Tibial artery (tissue), 4 donors: ENCODE measurements around the gene ANKRD35.
A peak's percentile ranks its signal among the peaks of the same experiment; 100 is the strongest.

ENCODE experiments used
- DNase-seq, 2 donors: peaks; one replicate each; pipeline ENCODE4 v3.0.0-alpha.2; 2019
- H3K27ac ChIP-seq, 2 donors: fragments of 200-600 bp; sonication (generic) in 1 of 2; 1 replicate in 1 of 2; 2 replicates in 1 of 2; pipeline ENCODE4 v1.5.1; 2018 to 2019; ENCODE audit warnings: mild to moderate bottlenecking in 1 of 2
- H3K27me3 ChIP-seq, 2 donors: fragments of 200-600 bp; sonication (generic) in 1 of 2; one replicate each; pipeline versions ENCODE4 v1.5.1 to v1.6.0; 2016 to 2019
- H3K36me3 ChIP-seq, 3 donors: fragments of 200-600 bp; sonication (generic) in 2 of 3; one replicate each; pipeline ENCODE4 v1.5.1; 2016 to 2019; ENCODE audit warnings: mild to moderate bottlenecking in 2 of 3
- H3K4me1 ChIP-seq, 4 donors: fragments of 200-600 bp; sonication (generic) in 2 of 4; 1 replicate in 3 of 4; 2 replicates in 1 of 4; pipeline ENCODE4 v1.5.1; 2016 to 2019
- H3K4me3 ChIP-seq, 2 donors: fragments of 200-600 bp; sonication (generic) in 1 of 2; 1 replicate in 1 of 2; 2 replicates in 1 of 2; pipeline ENCODE4 v1.5.1; 2018 to 2019; ENCODE audit warnings: mild to moderate bottlenecking in 2 of 2
- H3K9me3 ChIP-seq, 3 donors: fragments of 200-600 bp; sonication (generic) in 1 of 3; one replicate each; pipeline ENCODE4 v1.5.1; 2016 to 2019
- CTCF ChIP-seq, 2 experiments: fragments of 200-600 bp in 1 of 2; fragments of 450-650 bp in 1 of 2; IDR thresholded peaks; one replicate each; pipeline ENCODE4 v1.5.1; 2017 to 2019; ENCODE audit warnings: antibody characterized with exemption in 2 of 2, mild to moderate bottlenecking in 1 of 2, moderate library complexity in 1 of 2
- intact Hi-C: fragments of 100-400 bp; cut with DNase I; formaldehyde crosslinking; loops from one replicate; pipeline ENCODE4 v1.15.0; 2023; ENCODE audit warnings: low total_unique reads

The ANKRD35 gene

DNA sequence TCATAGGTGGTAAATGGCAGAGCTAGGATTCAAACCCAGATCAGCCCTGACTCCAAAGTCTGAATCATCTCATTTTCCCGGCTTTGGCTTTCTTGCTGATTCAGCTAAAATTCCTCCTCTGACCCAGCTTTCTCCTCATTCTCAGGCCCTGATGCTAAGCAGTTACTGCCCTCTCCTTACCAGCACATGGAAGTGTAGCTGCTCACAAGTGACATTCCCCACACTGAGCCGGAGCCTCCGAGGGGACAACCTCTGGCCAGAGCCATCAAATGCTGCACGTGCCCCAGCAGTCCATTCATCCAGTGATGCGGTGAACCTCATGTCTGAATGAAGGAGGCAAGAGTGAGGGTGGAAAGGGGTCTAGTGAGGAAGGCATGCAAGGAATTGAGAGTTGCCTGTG is 13.1 kb upstream of the ANKRD35 start:
- Histone ChIP-seq H3K36me3 (peaks cover 0 to 84% (median 53%) of the 10 kb centered on the region in 3 donors), H3K27ac (no peak overlapping the region), H3K27me3 (no peaks in the 10 kb centered on the region), H3K4me3 (no peak overlapping the region), H3K9me3 (no peaks in the 10 kb centered on the region), H3K4me1 (no peaks in the 10 kb centered on the region)
- intact Hi-C loops, result no loop called here
- no peak for DNase-seq
- TF ChIP-seq CTCF (IDR thresholded peaks at IDR 0.05), result no peak

DNA sequence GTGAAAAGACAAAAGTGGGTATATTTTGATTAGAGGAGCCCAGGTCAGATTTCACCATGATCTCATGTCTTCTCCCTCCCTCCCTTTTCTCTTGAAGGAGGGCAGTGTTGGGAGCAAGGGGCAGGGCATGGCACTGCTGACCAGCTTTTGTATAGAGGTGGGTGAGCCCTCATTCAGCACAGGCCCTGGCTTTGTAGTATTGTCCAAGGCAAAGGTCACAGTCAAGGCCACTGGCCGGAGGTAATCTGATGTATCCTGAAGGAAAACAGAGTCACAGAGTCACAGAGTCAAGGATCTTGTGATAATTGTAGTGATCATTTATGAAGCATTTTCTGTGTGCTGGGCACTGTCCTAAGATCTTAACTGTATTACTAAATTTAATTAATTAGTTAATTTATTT is 12.3 kb upstream of the ANKRD35 start:
- no peak overlapping the region for H3K4me3 ChIP-seq
- no peaks in the 10 kb centered on the region for H3K27me3 ChIP-seq
- H3K9me3 ChIP-seq, result no peaks in the 10 kb centered on the region
- H3K36me3 ChIP-seq, result peaks cover 0 to 76% (median 53%) of the 10 kb centered on the region in 3 donors
- intact Hi-C loops, result no loop called here
- H3K4me1 ChIP-seq, result peaks cover 0 to 5% (median 2%) of the 10 kb centered on the region in 4 donors
- no peak for TF ChIP-seq CTCF (IDR thresholded peaks at IDR 0.05)
- no peak overlapping the region for H3K27ac ChIP-seq
- DNase-seq, result no peak

DNA sequence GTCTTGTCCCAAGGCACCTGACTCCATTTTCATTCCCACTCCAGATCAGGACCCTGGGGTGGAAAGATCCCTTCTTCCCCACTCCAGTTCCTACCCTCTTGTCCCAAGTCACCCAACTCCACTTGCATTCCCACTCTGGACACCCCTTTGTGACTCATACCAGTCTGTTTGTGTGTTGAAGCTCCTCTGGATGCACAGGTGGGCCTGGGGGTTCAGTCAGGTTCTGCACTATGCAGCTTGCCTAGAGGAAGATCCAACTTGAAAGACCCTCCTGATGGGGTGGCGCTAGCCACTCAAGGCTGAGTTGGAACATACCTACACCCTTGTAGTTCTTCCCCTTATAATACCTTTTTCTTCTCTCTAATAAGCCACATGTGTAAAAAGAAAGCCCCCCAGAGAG is 9.8 kb upstream of the ANKRD35 start:
- peak in 1 of 2 donors; percentile 51 for DNase-seq
- intact Hi-C loops, result no loop called here
- peaks cover 0 to 28% (median 25%) of the 10 kb centered on the region in 4 donors for H3K4me1 ChIP-seq
- no peaks in the 10 kb centered on the region for H3K9me3 ChIP-seq
- no peak for TF ChIP-seq CTCF (IDR thresholded peaks at IDR 0.05)
- no peak overlapping the region for H3K27ac ChIP-seq
- H3K27me3 ChIP-seq, result no peaks in the 10 kb centered on the region
- peaks cover 0 to 51% (median 35%) of the 10 kb centered on the region in 3 donors for H3K36me3 ChIP-seq
- no peak overlapping the region for H3K4me3 ChIP-seq

GRCh38 chr1:145893306-145894055 is 7.8 kb upstream of the ANKRD35 start:
- Histone ChIP-seq H3K27ac (peak overlapping the region; percentile 92 to 93), H3K27me3 (no peaks in the 10 kb centered on the region), H3K4me3 (no peak overlapping the region), H3K36me3 (peaks cover 0 to 31% (median 20%) of the 10 kb centered on the region in 3 donors), H3K4me1 (peaks cover 0 to 37% (median 25%) of the 10 kb centered on the region in 4 donors), H3K9me3 (no peaks in the 10 kb centered on the region)
- DNase-seq, result peak in 1 of 2 donors; percentile 54
- no peak for TF ChIP-seq CTCF (IDR thresholded peaks at IDR 0.05)
- intact Hi-C loops, result no loop called here

GRCh38 chr1:145892486-145893087 is 6.9 kb upstream of the ANKRD35 start:
- TF ChIP-seq CTCF (IDR thresholded peaks at IDR 0.05), result no peak
- peak in 1 of 2 donors; percentile 65 for DNase-seq
- no peaks in the 10 kb centered on the region for H3K27me3 ChIP-seq
- H3K9me3 ChIP-seq, result no peaks in the 10 kb centered on the region
- intact Hi-C loops, result loop anchor here (1.0 kb wide), 1 partner anchor 18 kb away; the partner anchor contains the start of gene ITGA10
- H3K36me3 ChIP-seq, result peaks cover 0 to 22% (median 16%) of the 10 kb centered on the region in 3 donors
- H3K27ac ChIP-seq, result peak overlapping the region; percentile 92 to 93
- H3K4me3 ChIP-seq, result peak overlapping the region in 1 of 2 donors; percentile 19
- peaks cover 0 to 37% (median 25%) of the 10 kb centered on the region in 4 donors for H3K4me1 ChIP-seq
